K562 (cell line): ENCODE measurements around the gene TOM1. TPM values are rescaled to one million over a fixed set of nuclear protein-coding genes. Genes with fewer than 3 reads are reported as not detected.

Experiments
- ATAC-seq: fragments of 200-7000 bp; cut with Tn5 transposase; 3 replicates; pipeline ENCODE4 v1.9.1; 2020; ENCODE audit warnings: moderate library complexity
- BruUV-seq: library from RNA; stranded (reverse); fragments of 400-500 nt; replicated peaks from 2 replicates; lab custom pipeline; 2021; lab: Mats Ljungman, UMichigan
- CTCF ChIA-PET: fragments of 300-600 bp; formaldehyde crosslinking; extraction: SDS; loops from one replicate; lab custom pipeline; 2021; ENCODE audit warnings: low intra/inter-chr PET ratio; lab: Yijun Ruan, JAX
- POLR2A ChIA-PET: fragments of 300-600, 350-650 bp; sonication (Branson Sonifier 250); formaldehyde crosslinking; extraction: SDS; loops from one replicate; lab custom pipeline; 2021; ENCODE audit warnings: antibody characterized with exemption, inconsistent platforms; lab: Yijun Ruan, JAX
- DNase-seq, 4 experiments: peaks; one replicate each; pipeline versions ENCODE4 v3.0.0 to v3.0.0-alpha.2; 2011 to 2018; ENCODE audit warnings: low spot score in 3 of 4, mixed read lengths in 3 of 4; ENCODE audit errors: extremely low read depth in 1 of 4
- FAIRE-seq: peaks from 2 replicates; lab custom pipeline; 2011; peaks lifted over from hg19 to GRCh38; lab: Jason Lieb, UNC
- H2AFZ ChIP-seq: 2 replicates; pipeline ENCODE4 v1.6.0; 2011; ENCODE audit warnings: low read depth, low read length, control low read depth, inconsistent platforms
- H3K27ac ChIP-seq: fragments of 200-600 bp; 3 replicates; pipeline ENCODE4 v1.8.0; 2011; ENCODE audit warnings: low read depth, mild to moderate bottlenecking, control low read depth, inconsistent platforms, low read length, moderate library complexity, mixed read lengths; ENCODE audit errors: extremely low read depth
- H3K27me3 ChIP-seq, 2 experiments: fragments of 300-600 bp in 1 of 2; 2 replicates in 1 of 2; 3 replicates in 1 of 2; pipeline versions ENCODE4 v1.6.0 to v1.8.0; 2011; ENCODE audit warnings: inconsistent platforms in 2 of 2, low read length in 2 of 2, mild to moderate bottlenecking in 1 of 2, mixed read lengths in 1 of 2, moderate library complexity in 1 of 2; ENCODE audit not compliant: control insufficient read depth in 2 of 2, insufficient read depth in 2 of 2
- H3K36me3 ChIP-seq: fragments of 300-600 bp; 3 replicates; pipeline ENCODE4 v1.8.0; 2011; ENCODE audit warnings: mild to moderate bottlenecking, low read length, inconsistent platforms; ENCODE audit not compliant: control insufficient read depth, insufficient read depth
- H3K4me1 ChIP-seq, 2 experiments: fragments of 200-600 bp in 1 of 2; replicated peaks in 1 of 2; 2 replicates in 1 of 2; 3 replicates in 1 of 2; pipeline versions ENCODE4 v1.5.1 to v1.8.0; 2011; ENCODE audit warnings: inconsistent platforms in 2 of 2, low read length in 2 of 2, mild to moderate bottlenecking in 1 of 2, mixed read lengths in 1 of 2, moderate library complexity in 1 of 2; ENCODE audit not compliant: control insufficient read depth in 2 of 2, insufficient read depth in 2 of 2
- H3K4me2 ChIP-seq: 2 replicates; pipeline ENCODE4 v1.6.1; 2011; ENCODE audit warnings: low read length, control low read depth, inconsistent platforms, mixed read lengths; ENCODE audit not compliant: insufficient read depth
- H3K4me3 ChIP-seq: fragments of 200-600 bp; sonication (generic), shearing (Covaris generic); 2 replicates; pipeline ENCODE4 v1.5.1; 2016; ENCODE audit warnings: control low read depth, inconsistent platforms
- H3K79me2 ChIP-seq: fragments of 200-600 bp; 3 replicates; pipeline ENCODE4 v1.8.0; 2011; ENCODE audit warnings: low read length, inconsistent platforms; ENCODE audit not compliant: control insufficient read depth, insufficient read depth
- H3K9ac ChIP-seq, 2 experiments: 2 replicates each; pipeline versions ENCODE4 v1.6.0 to v1.6.1; 2011; ENCODE audit warnings: low read depth in 2 of 2, low read length in 2 of 2, control low read depth in 1 of 2, inconsistent platforms in 1 of 2, mild to moderate bottlenecking in 1 of 2, mixed read lengths in 1 of 2; ENCODE audit not compliant: insufficient read depth in 1 of 2
- H3K9me1 ChIP-seq: one replicate; pipeline ENCODE4 v1.6.0; 2011; ENCODE audit warnings: inconsistent platforms, mild to moderate bottlenecking, low read length, moderate library complexity; ENCODE audit not compliant: control insufficient read depth, insufficient read depth
- H3K9me3 ChIP-seq: replicated peaks from 2 replicates; pipeline ENCODE4 v1.5.1; 2011; ENCODE audit warnings: low read depth, low read length, inconsistent platforms; ENCODE audit not compliant: control insufficient read depth, insufficient read depth
- H4K20me1 ChIP-seq: replicated peaks from 2 replicates; pipeline ENCODE4 v1.6.1; 2011; ENCODE audit warnings: low read length, inconsistent platforms, mixed read lengths; ENCODE audit not compliant: control insufficient read depth, insufficient read depth
- CEBPB ChIP-seq: fragments of 450-650 bp; IDR thresholded peaks from 2 replicates; pipeline ENCODE4 v1.6.1; 2016; ENCODE audit warnings: missing genetic modification characterization, missing compliant biosample characterization
- CHCHD3 ChIP-seq: fragments of 250-450 bp; sonication (Bioruptor Pico); IDR thresholded peaks from 2 replicates; pipeline ENCODE4 v2.1.2; 2022; ENCODE audit warnings: mild to moderate bottlenecking
- FUS ChIP-seq: fragments of 200-400 bp; formaldehyde crosslinking; optimal IDR thresholded peaks from 2 replicates; pipeline ENCODE3; 2017; ENCODE audit warnings: low read depth, low read length
- ILF3 ChIP-seq: fragments of 450-650 bp; IDR thresholded peaks from 2 replicates; pipeline ENCODE4 v1.6.1; 2018; ENCODE audit warnings: antibody characterized with exemption, mild to moderate bottlenecking, moderate library complexity, borderline replicate concordance
- KAT2B ChIP-seq: IDR thresholded peaks from one replicate; pipeline ENCODE4 v1.6.1; 2012; ENCODE audit warnings: low read depth, mild to moderate bottlenecking, control low read depth, inconsistent platforms, low read length, moderate library complexity
- NFRKB ChIP-seq: fragments of 450-650 bp; IDR thresholded peaks from 2 replicates; pipeline ENCODE4 v1.6.1; 2016; ENCODE audit warnings: low read depth
- SMAD4 ChIP-seq: fragments of 250-450 bp; sonication (Bioruptor Pico); conservative IDR thresholded peaks from 2 replicates; pipeline ENCODE4 v1.8.0; 2021; ENCODE audit warnings: inconsistent platforms, mild to moderate bottlenecking, moderate library complexity
- TARDBP ChIP-seq: fragments of 450-650 bp; IDR thresholded peaks from 2 replicates; pipeline ENCODE4 v1.6.1; 2016
- TFAP4 ChIP-seq: sonication (generic); formaldehyde crosslinking; IDR thresholded peaks from 2 replicates; pipeline ENCODE4 v1.8.0; 2022; ENCODE audit warnings: missing genetic modification reagents, mild to moderate bottlenecking, moderate library complexity, borderline replicate concordance
- ZBTB40 ChIP-seq, 2 experiments: fragments of 450-650 bp in 1 of 2; sonication (generic) in 1 of 2; formaldehyde crosslinking in 1 of 2; IDR thresholded peaks; 2 replicates each; pipeline versions ENCODE4 v1.7.1 to v1.9.0; 2016 to 2022; ENCODE audit warnings: inconsistent platforms in 1 of 2, mild to moderate bottlenecking in 1 of 2, missing genetic modification reagents in 1 of 2
- ZBTB7A ChIP-seq: IDR thresholded peaks from 2 replicates; pipeline ENCODE4 v1.6.1; 2011; ENCODE audit warnings: low read depth, mild to moderate bottlenecking, low read length, moderate library complexity, borderline replicate concordance; ENCODE audit not compliant: control insufficient read depth
- ZNF224 ChIP-seq: sonication (generic); formaldehyde crosslinking; IDR thresholded peaks from 2 replicates; pipeline ENCODE4 v1.8.0; 2022; ENCODE audit warnings: mild to moderate bottlenecking, missing genetic modification reagents
- WGBS: fragments of 100-300 bp; shearing (Covaris generic); methylation state at CpG from one replicate; pipeline ENCODE4 v1.1.6; 2016; ENCODE audit warnings: low coverage, mixed read lengths; ENCODE audit not compliant: insufficient coverage; ENCODE audit errors: missing lambda C conversion rate; 5-methylcytosine and 5-hydroxymethylcytosine counted together
- in situ Hi-C: fragments of 300-500 bp; cut with MboI; formaldehyde crosslinking; loops from 4 replicates; pipeline ENCODE4 v1.15.0; 2018; ENCODE audit warnings: inconsistent platforms, mixed read lengths
- intact Hi-C: fragments of 100-400 bp; cut with micrococcal nuclease; formaldehyde crosslinking; loops from 2 replicates; pipeline ENCODE4 v1.14.2; 2022
- polyA plus RNA-seq, 8 experiments: library from polyadenylated mRNA; depleted of rRNA in 4 of 8; stranded (reverse) in 5 of 8; unstranded in 3 of 8; fragments of >200 nt; fragmentation: Nextera tagmentation in 2 of 8; fragmentation: Illumina TruSeq in 1 of 8; extraction: Ambion mirVana in 2 of 8; extraction: Trizol in 1 of 8; gene quantifications; 2 replicates each; pipeline versions ENCODE4 v1.2.1 to v1.2.3, GENCODE V29; 2011 to 2014; ENCODE audit warnings: inconsistent platforms in 1 of 8, missing spikeins in 1 of 8
- total RNA-seq, 7 experiments: library from RNA; depleted of rRNA in 6 of 7; stranded (reverse); fragments of >200 nt in 6 of 7; fragmentation: Illumina TruSeq in 2 of 7; extraction: Trizol in 2 of 7; gene quantifications; 2 replicates each; pipeline versions ENCODE4 v1.2.1 to v1.2.3, GENCODE V29; 2011 to 2021; ENCODE audit warnings: low replicate concordance in 1 of 7

TOM1 gene
- total and polyA plus RNA-seq, 9 of the 15 experiments (the other 6 are each of a cell fraction or from before 2014, with no cell fraction given): 0.64 to 20.6 (median 12.0) TPM

GRCh38 chr22:35324067-35324466 is 24.4 kb downstream of the TOM1 start:
- POLR2A ChIA-PET: interaction anchor here (0.8 to 1.2 kb wide), 3 partner anchors 10 to 25 kb away, joined by 3 read pairs; partner anchors contain the start of gene TOM1
- TF ChIP-seq CEBPB (tag) (no peak), FUS (no peak), ILF3 (no peak), SMAD4 (CRISPR knock-in tag) (no peak), ZBTB7A (no peak), ZNF224 (CRISPR knock-in tag) (no peak), TFAP4 (CRISPR knock-in tag) (no peak), CHCHD3 (CRISPR knock-in tag) (no peak), NFRKB (no peak), TARDBP (no peak), ZBTB40 (IDR thresholded peaks at IDR 0.05) (no peak), ZBTB40 (CRISPR knock-in tag; IDR thresholded peaks at IDR 0.05) (no peak), KAT2B (no peak)

More at GRCh38 chr22:35324067-35324466, 24.4 kb downstream of the TOM1 start:
- Histone ChIP-seq H3K4me1 (no peaks in the 10 kb centered on the region), H3K9me3 (no peaks in the 10 kb centered on the region), H3K27me3 (no peaks in the 10 kb centered on the region), H3K9me1 (no peaks in the 10 kb centered on the region), H3K79me2 (no peaks in the 10 kb centered on the region), H3K9ac (no peak overlapping the region), H3K27ac (no peak overlapping the region), H2AFZ (no peak overlapping the region), H3K4me3 (no peak overlapping the region), H3K36me3 (peaks cover 25% of the 10 kb centered on the region; the same call in 1 of the 3 replicates), H3K4me2 (no peak overlapping the region), H4K20me1 (no peaks in the 10 kb centered on the region)
- DNase-seq (no peak), FAIRE-seq (no peak), ATAC-seq (no peak)
- WGBS: 76% methylated on average over 4 of the region's 5 CpGs
- BruUV-seq: no TSS peak
- in situ Hi-C loops: no loop called here
- CTCF ChIA-PET: no interaction called here
- intact Hi-C loops: no loop called here
